ENCODE measurements around the gene CENPW.

DNA sequence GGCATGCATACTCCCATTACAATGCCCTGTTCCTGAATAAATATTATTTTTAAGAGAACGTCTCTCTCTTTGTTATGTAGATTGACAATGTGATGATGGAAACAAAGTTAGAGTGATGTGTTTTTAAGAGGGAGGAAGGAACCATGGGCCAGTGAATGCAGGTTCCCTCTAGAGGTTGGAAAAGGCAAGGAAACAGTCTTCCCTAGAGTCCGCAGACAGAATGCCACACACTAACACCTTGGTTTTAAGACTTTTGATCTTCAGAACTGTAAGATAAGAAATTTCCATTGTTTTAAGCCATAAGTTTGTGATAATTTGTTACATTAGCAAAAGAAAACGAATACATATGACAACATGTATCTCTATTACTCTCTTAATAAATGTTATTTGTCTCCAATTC, 4.7 kb upstream of the CENPW start:
- TF ChIP-seq POLR2AphosphoS5 (IDR thresholded peaks at IDR 0.05; ENCODE audit: low read depth, low read length) (no peak), POLR2A (IDR thresholded peaks at IDR 0.05; ENCODE audit: low read depth, low read length) (no peak), PAX5 (IDR thresholded peaks at IDR 0.05; ENCODE audit: insufficient read depth, low read length, severe bottlenecking) (no peak), TAF1 (IDR thresholded peaks at IDR 0.05; ENCODE audit: low read depth, low read length) (no peak)

All from GM12891 (cell line).